H1 (cell line): Measurements from ENCODE around the gene ABI3BP. TPM values are rescaled to one million over a fixed set of nuclear protein-coding genes. Genes with fewer than 3 reads are reported as not detected.

Experiments
- CTCF ChIA-PET: fragments of 300-600 bp; sonication (Branson Sonifier 250); formaldehyde crosslinking; loops from one replicate; lab custom pipeline; 2021; ENCODE audit not compliant: partially characterized antibody; lab: Charles Lee
- POLR2A ChIA-PET: fragments of 300-600 bp; sonication (Branson Sonifier 250); formaldehyde crosslinking; loops from one replicate; lab custom pipeline; 2021; ENCODE audit warnings: inconsistent platforms; ENCODE audit not compliant: partially characterized antibody; lab: Charles Lee
- DNase-seq, 2 experiments: peaks; one replicate each; pipeline versions ENCODE4 v3.0.0 to v3.0.0-alpha.2; 2010 to 2022; ENCODE audit warnings: low spot score in 2 of 2, low read depth in 1 of 2, mixed read lengths in 1 of 2
- FAIRE-seq: peaks from 2 replicates; lab custom pipeline; 2011; peaks lifted over from hg19 to GRCh38; lab: Jason Lieb, UNC
- H2AFZ ChIP-seq: 2 replicates; pipeline ENCODE4 v1.8.1; 2012; ENCODE audit warnings: low read length, inconsistent platforms
- H2AK5ac ChIP-seq: 2 replicates; pipeline ENCODE4 v1.6.1; 2013; ENCODE audit warnings: low read depth, low read length
- H2BK120ac ChIP-seq: replicated peaks from 2 replicates; pipeline ENCODE3; 2013; ENCODE audit warnings: low read depth, low read length, inconsistent platforms
- H2BK12ac ChIP-seq: 2 replicates; pipeline ENCODE4 v1.6.1; 2013; ENCODE audit warnings: low read depth, low read length
- H2BK15ac ChIP-seq: 2 replicates; pipeline ENCODE4 v1.6.1; 2013; ENCODE audit warnings: low read length
- H2BK20ac ChIP-seq: 2 replicates; pipeline ENCODE4 v1.6.1; 2013; ENCODE audit warnings: low read length
- H2BK5ac ChIP-seq: 2 replicates; pipeline ENCODE4 v1.6.1; 2013; ENCODE audit warnings: low read depth, low read length
- H3K14ac ChIP-seq: 2 replicates; pipeline ENCODE4 v1.6.1; 2013; ENCODE audit warnings: inconsistent platforms; ENCODE audit not compliant: insufficient read length
- H3K18ac ChIP-seq: 2 replicates; pipeline ENCODE4 v1.6.1; 2013; ENCODE audit warnings: low read length; ENCODE audit errors: extremely low read depth
- H3K23ac ChIP-seq: 2 replicates; pipeline ENCODE4 v1.6.1; 2013; ENCODE audit warnings: inconsistent platforms; ENCODE audit not compliant: insufficient read length
- H3K23me2 ChIP-seq: 2 replicates; pipeline ENCODE4 v1.6.1; 2013; ENCODE audit warnings: low read depth, low read length
- H3K27ac ChIP-seq: 2 replicates; pipeline ENCODE4 v1.6.1; 2011; ENCODE audit warnings: low read depth, low read length, inconsistent platforms
- H3K27me3 ChIP-seq, 4 experiments: replicated peaks in 1 of 4; 1 replicate in 1 of 4; 2 replicates in 3 of 4; pipeline versions ENCODE4 v1.6.1 to v1.8.1; 2011 to 2013; ENCODE audit warnings: low read length in 3 of 4, mild to moderate bottlenecking in 3 of 4, inconsistent platforms in 2 of 4, mixed read lengths in 2 of 4, moderate library complexity in 1 of 4; ENCODE audit not compliant: control insufficient read depth in 3 of 4, insufficient read depth in 3 of 4; ENCODE audit errors: extremely low read depth in 1 of 4
- H3K36me3 ChIP-seq, 4 experiments: 2 replicates each; pipeline versions ENCODE4 v1.6.1 to v1.8.1; 2011 to 2013; ENCODE audit warnings: mild to moderate bottlenecking in 4 of 4, low read length in 3 of 4, moderate library complexity in 2 of 4, control low read depth in 1 of 4, inconsistent platforms in 1 of 4; ENCODE audit not compliant: insufficient read depth in 4 of 4, control insufficient read depth in 2 of 4
- H3K4ac ChIP-seq: replicated peaks from 2 replicates; pipeline ENCODE3; 2013; ENCODE audit warnings: low read length, low read depth, mixed read lengths, inconsistent platforms; ENCODE audit not compliant: insufficient read length
- H3K4me1 ChIP-seq, 4 experiments: replicated peaks in 1 of 4; 1 replicate in 1 of 4; 2 replicates in 3 of 4; pipeline versions ENCODE4 v1.6.1 to v1.8.1; 2011 to 2013; ENCODE audit warnings: low read length in 3 of 4, inconsistent platforms in 2 of 4, mixed read lengths in 1 of 4; ENCODE audit not compliant: insufficient read depth in 4 of 4, control insufficient read depth in 3 of 4
- H3K4me2 ChIP-seq, 2 experiments: 2 replicates each; pipeline versions ENCODE4 v1.6.1 to v1.8.1; 2011 to 2013; ENCODE audit warnings: low read depth in 2 of 2, low read length in 2 of 2, control low read depth in 1 of 2, inconsistent platforms in 1 of 2, mild to moderate bottlenecking in 1 of 2; ENCODE audit not compliant: insufficient read depth in 1 of 2
- H3K4me3 ChIP-seq, 4 experiments: fragments of 200-600, 300-600 bp in 1 of 4; sonication (generic), shearing (Covaris generic), sonication (Bioruptor Twin) in 1 of 4; 2 replicates each; pipeline versions ENCODE4 v1.5.1 to v1.8.1; 2011 to 2016; ENCODE audit warnings: low read length in 4 of 4, low read depth in 3 of 4, control low read depth in 2 of 4, inconsistent platforms in 2 of 4, mild to moderate bottlenecking in 2 of 4, mixed read lengths in 1 of 4, moderate library complexity in 1 of 4; ENCODE audit not compliant: insufficient read depth in 2 of 4; ENCODE audit errors: extremely low read depth in 1 of 4
- H3K56ac ChIP-seq: replicated peaks from 2 replicates; pipeline ENCODE3; 2013; ENCODE audit warnings: low read depth, mild to moderate bottlenecking, mixed read lengths, low read length, inconsistent platforms; ENCODE audit not compliant: insufficient read length
- H3K79me1 ChIP-seq: 2 replicates; pipeline ENCODE4 v1.6.1; 2013; ENCODE audit warnings: low read depth, low read length, control low read depth
- H3K79me2 ChIP-seq, 2 experiments: 2 replicates each; pipeline versions ENCODE4 v1.6.1 to v1.8.1; 2012 to 2013; ENCODE audit warnings: low read length in 2 of 2, mild to moderate bottlenecking in 2 of 2, inconsistent platforms in 1 of 2; ENCODE audit not compliant: insufficient read depth in 2 of 2, control insufficient read depth in 1 of 2
- H3K9ac ChIP-seq, 4 experiments: replicated peaks in 1 of 4; 1 replicate in 1 of 4; 2 replicates in 3 of 4; pipeline versions ENCODE4 v1.6.1 to v1.8.1; 2011 to 2013; ENCODE audit warnings: low read depth in 3 of 4, low read length in 3 of 4, control low read depth in 2 of 4, mild to moderate bottlenecking in 2 of 4, moderate library complexity in 2 of 4, inconsistent platforms in 1 of 4; ENCODE audit errors: extremely low read depth in 1 of 4
- H3K9me3 ChIP-seq, 2 experiments: 2 replicates each; pipeline versions ENCODE4 v1.6.1 to v1.8.1; 2012 to 2013; ENCODE audit warnings: mild to moderate bottlenecking in 2 of 2, moderate library complexity in 2 of 2, control low read depth in 1 of 2, inconsistent platforms in 1 of 2, low read depth in 1 of 2, low read length in 1 of 2, mixed read lengths in 1 of 2; ENCODE audit not compliant: insufficient read depth in 2 of 2
- H4K20me1 ChIP-seq, 2 experiments: replicated peaks in 1 of 2; 2 replicates each; pipeline versions ENCODE3 to v1.8.1; 2011 to 2013; ENCODE audit warnings: inconsistent platforms in 2 of 2, low read length in 2 of 2, mild to moderate bottlenecking in 1 of 2; ENCODE audit not compliant: insufficient read depth in 2 of 2, control insufficient read depth in 1 of 2
- H4K5ac ChIP-seq: 2 replicates; pipeline ENCODE4 v1.6.1; 2013; ENCODE audit warnings: low read length, low read depth, mixed read lengths, inconsistent platforms; ENCODE audit not compliant: insufficient read length
- H4K8ac ChIP-seq: 2 replicates; pipeline ENCODE4 v1.8.0; 2013; ENCODE audit warnings: mild to moderate bottlenecking, moderate library complexity, low read length, inconsistent platforms; ENCODE audit not compliant: insufficient read depth; ENCODE audit errors: extremely low read depth
- H4K91ac ChIP-seq: replicated peaks from 2 replicates; pipeline ENCODE3; 2013; ENCODE audit warnings: low read length, mixed read lengths, inconsistent platforms; ENCODE audit not compliant: insufficient read length
- EZH2 ChIP-seq: fragments of 200-600 bp; sonication (generic); IDR thresholded peaks from 2 replicates; pipeline ENCODE4 v1.7.1; 2012; ENCODE audit warnings: low read depth, mild to moderate bottlenecking, moderate library complexity, low read length, inconsistent platforms; ENCODE audit not compliant: severe bottlenecking
- GABPA ChIP-seq: IDR thresholded peaks from 2 replicates; pipeline ENCODE4 v1.6.1; 2011; ENCODE audit warnings: mild to moderate bottlenecking, low read length, moderate library complexity, borderline replicate concordance; ENCODE audit not compliant: insufficient read depth
- HDAC2 ChIP-seq, 2 experiments: fragments of 300-600 bp in 1 of 2; sonication (generic) in 1 of 2; IDR thresholded peaks; 2 replicates each; pipeline ENCODE4 v1.6.1; 2011 to 2012; ENCODE audit warnings: low read depth in 2 of 2, low read length in 2 of 2, mild to moderate bottlenecking in 2 of 2, moderate library complexity in 2 of 2, borderline replicate concordance in 1 of 2, inconsistent platforms in 1 of 2
- HDAC6 ChIP-seq: IDR thresholded peaks from one replicate; pipeline ENCODE4 v1.7.1; 2012; ENCODE audit warnings: low read depth, mild to moderate bottlenecking, inconsistent platforms, low read length, moderate library complexity
- KDM1A ChIP-seq: fragments of 200-600, 300-600 bp; sonication (generic); IDR thresholded peaks from 2 replicates; pipeline ENCODE4 v1.7.1; 2016; ENCODE audit warnings: mild to moderate bottlenecking, low read length, borderline replicate concordance
- KDM5A ChIP-seq: fragments of 200-600 bp; IDR thresholded peaks from 2 replicates; pipeline ENCODE4 v1.7.1; 2012; ENCODE audit warnings: mild to moderate bottlenecking, low read length, inconsistent platforms, mixed read lengths
- PHF8 ChIP-seq: fragments of 200-600 bp; sonication (generic); conservative IDR thresholded peaks from 2 replicates; pipeline ENCODE4 v1.7.1; 2012; ENCODE audit warnings: low read depth, mild to moderate bottlenecking, inconsistent platforms, low read length, moderate library complexity
- RNF2 ChIP-seq: fragments of 200-900, 300-1000 bp; sonication (generic); IDR thresholded peaks from 2 replicates; pipeline ENCODE4 v1.7.1; 2016; ENCODE audit warnings: borderline replicate concordance, low read depth, mild to moderate bottlenecking, antibody characterized with exemption, low read length; ENCODE audit not compliant: poor library complexity, severe bottlenecking; ENCODE audit errors: missing control alignments
- SIX5 ChIP-seq: IDR thresholded peaks from 2 replicates; pipeline ENCODE4 v1.6.1; 2011; ENCODE audit warnings: mild to moderate bottlenecking, low read depth, low read length
- SP1 ChIP-seq: IDR thresholded peaks from 2 replicates; pipeline ENCODE4 v1.6.1; 2011; ENCODE audit warnings: low read depth, low read length
- YY1 ChIP-seq: IDR thresholded peaks from 2 replicates; pipeline ENCODE4 v1.6.1; 2011; ENCODE audit warnings: low read depth, mild to moderate bottlenecking, low read length
- WGBS, 2 experiments: shearing (Covaris generic) in 1 of 2; methylation state at CpG; one replicate each; pipeline versions ENCODE4 v1.1.6 to v1.1.7; 2013 to 2015; ENCODE audit warnings: low lambda C conversion rate in 2 of 2, mixed read lengths in 2 of 2, inconsistent platforms in 1 of 2, low coverage in 1 of 2, missing lambda C conversion rate in 1 of 2; ENCODE audit not compliant: insufficient replicate concordance in 2 of 2, insufficient coverage in 1 of 2, insufficient read length in 1 of 2; ENCODE audit errors: extremely low coverage in 1 of 2, missing lambda C conversion rate in 1 of 2; 5-methylcytosine and 5-hydroxymethylcytosine counted together
- polyA plus RNA-seq, 7 experiments: library from polyadenylated mRNA; depleted of rRNA in 3 of 7; stranded (reverse) in 5 of 7; unstranded in 2 of 7; fragments of >200 nt in 5 of 7; fragments of 200-250 nt in 2 of 7; gene quantifications; 1 replicate in 5 of 7; 2 replicates in 1 of 7; 4 replicates in 1 of 7; pipeline versions ENCODE4 v1.2.1 to v1.2.3, GENCODE V29; 2011 to 2013; ENCODE audit warnings: missing spikeins in 2 of 7, mixed read lengths in 2 of 7
- total RNA-seq: library from RNA; stranded (reverse); fragmentation: NEBNext Ultra II Directional; extraction: Animal tissue kit (Norgen Biotek cat#: 25700); gene quantifications from 2 replicates; pipeline ENCODE4 v1.2.1, GENCODE V29; 2021

The ABI3BP gene
- total and polyA plus RNA-seq, 2 of the 8 experiments (the other 6 are each of a cell fraction or from before 2014, with no cell fraction given): 0.08 to 0.32 TPM

DNA sequence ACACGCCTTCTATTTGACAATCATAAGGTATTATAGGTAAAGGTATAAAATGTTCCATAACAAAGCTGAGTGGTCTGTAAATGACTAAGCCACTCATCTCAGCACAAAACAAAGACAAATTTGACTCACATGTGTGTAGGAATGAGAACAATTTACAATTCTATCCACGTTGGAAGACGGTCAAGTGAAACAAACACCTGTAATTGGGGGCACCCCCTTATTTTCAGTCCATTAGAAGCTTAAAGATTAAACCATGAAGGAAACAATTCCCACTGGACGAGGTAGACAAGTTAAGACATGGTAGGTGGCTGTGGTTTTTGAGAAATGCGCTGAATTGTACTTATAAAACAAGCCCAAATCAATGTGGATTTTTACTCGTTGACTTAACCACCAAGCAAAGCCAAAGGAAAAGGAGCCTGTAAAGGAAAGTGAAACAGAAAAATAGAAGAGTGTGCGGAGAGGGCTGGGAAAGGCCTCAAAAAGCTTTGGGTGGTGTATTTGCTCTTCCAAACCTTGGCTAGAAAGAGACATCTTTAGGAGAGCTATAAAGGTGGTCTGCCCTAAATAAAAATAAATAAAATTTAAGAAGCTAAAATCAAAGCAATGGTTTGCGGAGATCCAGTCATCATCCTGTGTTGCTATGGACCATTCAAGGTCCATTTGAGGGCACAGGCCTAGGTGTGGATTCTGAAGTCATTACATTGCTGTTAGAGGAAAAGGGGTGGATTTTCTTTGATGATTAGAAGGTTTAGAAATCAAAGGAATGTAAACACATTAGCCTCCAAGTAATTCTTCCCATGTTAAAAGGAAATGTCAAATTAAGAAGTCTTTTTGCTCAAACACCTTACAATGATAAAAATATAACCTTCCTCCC lies 148.9 kb downstream of the ABI3BP start:
- H3K27me3 ChIP-seq: no peaks in the 10 kb centered on the region
- H2BK20ac ChIP-seq: no peak overlapping the region
- H4K20me1 ChIP-seq: no peaks in the 10 kb centered on the region
- H4K5ac ChIP-seq: no peak overlapping the region
- H2BK15ac ChIP-seq: no peak overlapping the region
- no peak overlapping the region for H4K91ac ChIP-seq
- H3K9me3 ChIP-seq: no peaks in the 10 kb centered on the region
- H3K4me1 ChIP-seq: no peaks in the 10 kb centered on the region
- H2BK12ac ChIP-seq: no peak overlapping the region
- 89% methylated on average over 8 of the region's 8 CpGs; no CpG with 5 or more reads in 1 of the 2 experiments for WGBS, 2 experiments
- no peak overlapping the region for H3K27ac ChIP-seq
- H2AFZ ChIP-seq: no peak overlapping the region
- H2BK5ac ChIP-seq: no peak overlapping the region
- no peaks in the 10 kb centered on the region for H3K79me2 ChIP-seq
- no peak overlapping the region for H3K4ac ChIP-seq
- no peaks in the 10 kb centered on the region for H3K36me3 ChIP-seq
- no peak overlapping the region for H3K9ac ChIP-seq
- no peak overlapping the region for H3K23ac ChIP-seq
- H3K4me2 ChIP-seq: no peak overlapping the region
- no peak overlapping the region for H3K4me3 ChIP-seq
- H3K23me2 ChIP-seq: peaks cover 4% of the 10 kb centered on the region; the same call in 1 of the 2 replicates
- POLR2A ChIA-PET: interaction anchor here (1.1 kb wide), 1 partner anchor 43 kb away, joined by 3 read pairs; no protein-coding TSS in a partner anchor
- H3K14ac ChIP-seq: no peak overlapping the region
- no peak overlapping the region for H4K8ac ChIP-seq
- CTCF ChIA-PET: interaction anchor here (1.3 kb wide), 1 partner anchor 30 kb away, joined by 3 read pairs; no protein-coding TSS in a partner anchor
- FAIRE-seq (no peak), DNase-seq (no peak)
- no peak overlapping the region for H3K56ac ChIP-seq
- no peaks in the 10 kb centered on the region for H3K79me1 ChIP-seq
- H2BK120ac ChIP-seq: no peak overlapping the region
- H2AK5ac ChIP-seq: no peak overlapping the region
- H3K18ac ChIP-seq: no peak overlapping the region
- TF ChIP-seq EZH2: no peak
- TF ChIP-seq KDM5A: no peak
- no peak for TF ChIP-seq SP1
- TF ChIP-seq RNF2: no peak
- TF ChIP-seq SIX5: no peak
- TF ChIP-seq HDAC6: no peak
- no peak for TF ChIP-seq YY1
- TF ChIP-seq GABPA: no peak
- TF ChIP-seq HDAC2 (IDR thresholded peaks at IDR 0.05; ENCODE audit: borderline replicate concordance in 1 of 2, low read depth in 2 of 2, low read length in 2 of 2): no peak
- TF ChIP-seq KDM1A: no peak
- no peak for TF ChIP-seq PHF8
